HepG2 (cell line): ENCODE measurements around the gene ZP2. TPM values are rescaled to one million over a fixed set of nuclear protein-coding genes. Genes with fewer than 3 reads are reported as not detected.

ENCODE experiments used
- AGO1 ChIP-seq: fragments of 200-400 bp; formaldehyde crosslinking; IDR thresholded peaks from 2 replicates; pipeline ENCODE4 v1.6.1; 2017; ENCODE audit warnings: mild to moderate bottlenecking, low read depth, low read length, moderate library complexity; ENCODE audit not compliant: poor library complexity, severe bottlenecking
- BORCS8-MEF2B ChIP-seq: sonication (generic); formaldehyde crosslinking; IDR thresholded peaks from 2 replicates; pipeline ENCODE4 v1.8.0; 2022; ENCODE audit warnings: mild to moderate bottlenecking, missing genetic modification reagents
- DPF2 ChIP-seq: sonication (generic); formaldehyde crosslinking; IDR thresholded peaks from 2 replicates; pipeline ENCODE4 v1.4.0; 2020; ENCODE audit warnings: mild to moderate bottlenecking, low read depth, missing genetic modification reagents, borderline replicate concordance
- HDAC1 ChIP-seq: sonication (generic); formaldehyde crosslinking; IDR thresholded peaks from 2 replicates; pipeline ENCODE4 v1.5.1; 2020; ENCODE audit warnings: mild to moderate bottlenecking, missing genetic modification reagents
- HOXA7 ChIP-seq: sonication (generic); formaldehyde crosslinking; IDR thresholded peaks from 2 replicates; pipeline ENCODE4 v1.8.1; 2022; ENCODE audit warnings: mild to moderate bottlenecking, missing genetic modification reagents, moderate library complexity
- KLF15 ChIP-seq: sonication (generic); formaldehyde crosslinking; IDR thresholded peaks from 2 replicates; pipeline ENCODE4 v1.8.1; 2023; ENCODE audit warnings: borderline replicate concordance, mild to moderate bottlenecking, inconsistent platforms, missing genetic modification reagents, mixed read lengths
- MAFK ChIP-seq, 2 experiments: IDR thresholded peaks in 1 of 2; conservative IDR thresholded peaks in 1 of 2; 2 replicates each; pipeline ENCODE4 v1.6.1; 2011; ENCODE audit warnings: improper control_type of control experiment in 2 of 2, low read length in 2 of 2
- PHF21A ChIP-seq: sonication (generic); formaldehyde crosslinking; IDR thresholded peaks from 2 replicates; pipeline ENCODE4 v1.5.0; 2020; ENCODE audit warnings: mild to moderate bottlenecking, missing genetic modification reagents
- PITX1 ChIP-seq: sonication (generic); formaldehyde crosslinking; IDR thresholded peaks from 2 replicates; pipeline ENCODE4 v1.5.1; 2020; ENCODE audit warnings: mild to moderate bottlenecking, missing genetic modification reagents
- RBAK ChIP-seq: sonication (generic); formaldehyde crosslinking; IDR thresholded peaks from 2 replicates; pipeline ENCODE4 v1.5.1; 2020; ENCODE audit warnings: mild to moderate bottlenecking, missing genetic modification reagents
- REPIN1 ChIP-seq: sonication (generic); formaldehyde crosslinking; IDR thresholded peaks from 2 replicates; pipeline ENCODE4 v1.8.0; 2022; ENCODE audit warnings: missing genetic modification reagents, low read depth, mild to moderate bottlenecking, borderline replicate concordance
- THAP7 ChIP-seq: sonication (generic); formaldehyde crosslinking; IDR thresholded peaks from 2 replicates; pipeline ENCODE4 v1.8.1; 2023; ENCODE audit warnings: mild to moderate bottlenecking, missing genetic modification reagents
- ZBTB33 ChIP-seq: sonication (generic); formaldehyde crosslinking; IDR thresholded peaks from 2 replicates; pipeline ENCODE4 v1.4.0; 2020; ENCODE audit warnings: missing genetic modification reagents
- ZNF124 ChIP-seq: sonication (generic); formaldehyde crosslinking; IDR thresholded peaks from 2 replicates; pipeline ENCODE4 v1.4.0; 2020; ENCODE audit warnings: missing genetic modification reagents
- ZNF281 ChIP-seq: sonication (generic); formaldehyde crosslinking; IDR thresholded peaks from 2 replicates; pipeline ENCODE4 v1.4.0; 2020; ENCODE audit warnings: missing genetic modification reagents, borderline replicate concordance
- ZNF687 ChIP-seq: sonication (generic); formaldehyde crosslinking; IDR thresholded peaks from 2 replicates; pipeline ENCODE4 v1.5.1; 2020; ENCODE audit warnings: mild to moderate bottlenecking, missing genetic modification reagents, moderate library complexity
- ZNF720 ChIP-seq: sonication (generic); formaldehyde crosslinking; IDR thresholded peaks from 2 replicates; pipeline ENCODE4 v1.4.0; 2020; ENCODE audit warnings: missing genetic modification reagents
- ZNF782 ChIP-seq: sonication (generic); formaldehyde crosslinking; IDR thresholded peaks from 2 replicates; pipeline ENCODE4 v1.4.0; 2020; ENCODE audit warnings: missing genetic modification reagents, mild to moderate bottlenecking, borderline replicate concordance
- polyA plus RNA-seq, 8 experiments: library from polyadenylated mRNA; depleted of rRNA in 3 of 8; stranded (reverse) in 7 of 8; unstranded in 1 of 8; fragments of >200 nt; fragmentation: Illumina TruSeq in 4 of 8; extraction: Trizol in 4 of 8; gene quantifications; 2 replicates each; pipeline versions ENCODE4 v1.2.1 to v1.2.3, GENCODE V29; 2011 to 2016; ENCODE audit warnings: low read depth in 4 of 8, missing spikeins in 1 of 8, mixed read lengths in 1 of 8; ENCODE audit not compliant: insufficient read depth in 1 of 8
- total RNA-seq, 5 experiments: library from RNA; depleted of rRNA; stranded (reverse); fragments of >200 nt; fragmentation: Illumina TruSeq; extraction: Trizol; gene quantifications; 2 replicates each; pipeline ENCODE4 v1.2.3, GENCODE V29; 2016; ENCODE audit warnings: low read depth in 1 of 5

The ZP2 gene
- total and polyA plus RNA-seq, 2 of the 13 experiments (the other 11 are each of a cell fraction or from before 2014, with no cell fraction given), result not detected

- no peak for TF ChIP-seq THAP7 (CRISPR knock-in tag)
- TF ChIP-seq ZBTB33 (CRISPR knock-in tag), result no peak
- TF ChIP-seq ZNF687 (CRISPR knock-in tag), result peak; percentile 86
- TF ChIP-seq HOXA7 (CRISPR knock-in tag), result no peak
- peak; percentile 64; the same call in 1 of the 2 replicates for TF ChIP-seq BORCS8-MEF2B
- TF ChIP-seq ZNF281 (CRISPR knock-in tag), result no peak
- no peak for TF ChIP-seq KLF15 (CRISPR knock-in tag)
- TF ChIP-seq HDAC1 (CRISPR knock-in tag), result peak; percentile 55; the same call in 1 of the 2 replicates
- TF ChIP-seq PITX1 (CRISPR knock-in tag), result peak; percentile 48; the same call in 1 of the 2 replicates
- TF ChIP-seq PHF21A (CRISPR knock-in tag), result peak; percentile 45; the same call in 1 of the 2 replicates
- peak; percentile 50; the same call in 1 of the 2 replicates for TF ChIP-seq ZNF782 (CRISPR knock-in tag)
- no peak for TF ChIP-seq MAFK (conservative IDR thresholded peaks at IDR 0.05 in 1 of 2, IDR thresholded peaks at IDR 0.05 in 1 of 2; ENCODE audit: low read length in 2 of 2)
- TF ChIP-seq RBAK (CRISPR knock-in tag), result 0 out of 2 replicates have a peak, but pooled peaks have one; percentile 31
- no peak for TF ChIP-seq REPIN1 (CRISPR knock-in tag)
- no peak for TF ChIP-seq ZNF720 (CRISPR knock-in tag)
- TF ChIP-seq ZNF124 (CRISPR knock-in tag), result no peak
- TF ChIP-seq AGO1, result peak; percentile 76
- TF ChIP-seq DPF2, result peak; percentile 22; the same call in 1 of the 2 replicates
Observed at GRCh38 chr16:21158208-21159110, 52.9 kb downstream of the ZP2 start, which contains the start of gene LDAF1 (continued).
